Uterine smooth muscle cell (primary cell): ENCODE data around the gene CABP5. TPM values are rescaled to one million over a fixed set of nuclear protein-coding genes. Genes with fewer than 3 reads are reported as not detected.

Experiments
- total RNA-seq: library from RNA; depleted of rRNA; stranded (reverse); fragments of >200 nt; gene quantifications from 2 replicates; pipeline ENCODE4 v1.2.3, GENCODE V29; 2014

Gene CABP5
- total RNA-seq: not detected in 2 replicates

DNA sequence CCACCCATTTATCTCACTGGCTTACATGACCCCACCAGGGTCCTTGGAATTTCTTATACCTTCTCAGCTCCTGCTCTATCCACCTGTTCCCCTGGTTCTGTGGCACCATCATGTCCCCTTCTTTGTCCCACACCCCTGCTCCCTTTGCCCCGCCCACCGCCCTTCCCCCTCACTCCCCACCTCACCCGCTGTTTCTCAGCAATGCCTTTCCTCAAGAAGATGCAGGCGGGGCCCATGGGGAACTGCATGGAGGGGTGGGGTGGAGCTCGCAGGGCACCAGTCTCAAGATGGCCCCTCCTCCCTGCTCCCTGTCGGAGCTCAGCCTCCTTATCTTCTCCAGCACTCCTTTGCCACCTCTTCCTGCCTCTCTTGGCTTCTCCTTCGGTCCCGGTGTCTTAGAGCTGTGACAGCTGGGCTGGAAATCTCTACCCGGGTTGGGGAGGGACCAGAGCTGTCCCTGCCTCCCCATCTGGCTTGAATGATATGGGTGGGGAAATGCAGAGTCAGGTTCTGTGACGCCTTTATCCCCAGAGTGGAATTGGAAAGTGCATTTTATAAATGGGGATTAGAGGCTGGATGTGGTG is at the start of gene CABP5:
TSS of gene CABP5 (minus strand) at position 405 of the 584 bp plus-strand sequence. CDS start at position 248, 157 bp downstream.

DNA sequence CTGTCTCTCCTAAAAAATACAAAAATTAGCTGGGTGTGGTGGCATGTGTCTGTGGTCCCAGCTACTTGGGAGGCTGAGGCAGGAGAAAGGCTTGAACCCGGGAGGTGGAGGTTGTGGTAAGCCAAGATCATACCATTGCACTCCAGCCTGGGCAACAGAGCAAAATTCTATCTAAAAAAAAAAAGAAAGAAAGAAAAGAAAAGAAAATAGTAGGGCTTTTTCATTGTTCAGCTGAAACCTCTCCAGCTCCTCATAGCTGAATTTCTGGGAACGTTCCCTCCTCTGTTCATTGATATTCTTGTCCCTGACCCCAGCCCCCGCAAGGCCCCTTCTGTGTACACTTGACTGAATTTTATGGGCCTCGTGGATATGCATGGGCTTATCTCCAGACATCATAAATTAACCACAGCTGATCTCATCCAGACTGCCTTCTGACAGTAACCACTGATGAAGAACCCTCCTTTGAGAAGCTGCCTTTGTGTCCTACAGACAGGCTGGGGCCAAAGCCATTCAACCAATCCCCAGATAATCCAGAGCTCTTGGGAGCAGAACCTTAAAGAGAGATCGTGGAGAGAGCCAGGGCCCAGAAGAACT is 49.6 kb downstream of the CABP5 start, which contains the start of gene ELSPBP1:
TSS of gene ELSPBP1 (plus strand) at position 424 of the 594 bp plus-strand sequence. CDS start 14,036 bp downstream, outside the sequence.

DNA sequence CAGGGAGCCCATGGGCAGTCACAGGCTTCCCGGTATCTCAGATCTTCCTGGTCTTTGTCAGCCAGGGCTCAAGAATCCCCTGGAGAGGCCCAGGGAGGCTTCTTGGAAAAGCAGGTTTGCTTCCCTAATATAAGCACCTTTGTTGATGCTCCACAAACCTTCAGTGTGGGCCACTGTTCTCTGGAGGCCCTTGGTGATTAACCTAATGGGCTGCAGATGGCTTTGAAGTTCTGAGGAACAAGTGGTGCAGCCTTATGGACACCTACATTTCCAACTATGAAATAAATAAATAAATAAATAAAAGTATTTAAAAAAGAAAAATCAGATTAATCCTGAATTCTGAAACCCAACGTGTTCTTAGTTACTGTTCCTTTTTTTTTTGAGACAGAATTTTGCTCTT is 51.8 kb downstream of the CABP5 start, which contains the start of gene BSPH1:
TSS of gene BSPH1 (minus strand) at position 101 of the 400 bp plus-strand sequence. CDS start at position 12, 89 bp downstream.

Other genes with a start within 250 kb of the CABP5 start
- gene TPRX1, start 239.5 kb downstream of the CABP5 start, total RNA-seq: not detected in 2 replicates
- gene CRX, start 222.1 kb downstream of the CABP5 start, total RNA-seq: not detected in 2 replicates
- not detected in 2 replicates for gene TPRX2, start 184.8 kb downstream of the CABP5 start, total RNA-seq
- not detected in 2 replicates for gene SULT2A1, start 157.8 kb downstream of the CABP5 start, total RNA-seq
- gene BSPH1, start 51.9 kb downstream of the CABP5 start, total RNA-seq: not detected in 2 replicates
- gene ELSPBP1, start 49.4 kb downstream of the CABP5 start, total RNA-seq: not detected in 2 replicates
- gene PLA2G4C, start 66.7 kb upstream of the CABP5 start, total RNA-seq: 3.2 and 4.6 TPM in 2 replicates
- gene LIG1, start 126.3 kb upstream of the CABP5 start, total RNA-seq: 19.1 and 58.9 TPM in 2 replicates
- 3.1 TPM in 2 replicates for gene ZSWIM9, start 126.6 kb upstream of the CABP5 start, total RNA-seq
- 13.1 and 16.0 TPM in 2 replicates for gene CARD8, start 211.8 kb upstream of the CABP5 start, total RNA-seq
- 0.11 TPM in 1 of 2 replicates, not detected in the other for gene ZNF114, start 226.0 kb upstream of the CABP5 start, total RNA-seq